Stimulated activated CD8-positive, alpha-beta memory T cell treated with anti-CD3 and anti-CD28 coated beads, Interleukin-15, amount 100 ng/mL, for 4 hours (primary cell): Measurements from ENCODE around the gene ZNF587.
"Not testable (repeated sequence)": the region's sequence is repeated elsewhere in the genome, so short reads cannot be mapped to it uniquely, and the experiment has no call there.

Experiments
- DNase-seq, 2 donors: peaks; one replicate each; pipeline ENCODE4 v3.0.0-alpha.2; 2020; ENCODE audit warnings: low read depth in 2 of 2

The ZNF587 gene

GRCh38 chr19:57823155-57823554, 26.5 kb upstream of the ZNF587 start:
- not testable (repeated sequence) for DNase-seq

DNA sequence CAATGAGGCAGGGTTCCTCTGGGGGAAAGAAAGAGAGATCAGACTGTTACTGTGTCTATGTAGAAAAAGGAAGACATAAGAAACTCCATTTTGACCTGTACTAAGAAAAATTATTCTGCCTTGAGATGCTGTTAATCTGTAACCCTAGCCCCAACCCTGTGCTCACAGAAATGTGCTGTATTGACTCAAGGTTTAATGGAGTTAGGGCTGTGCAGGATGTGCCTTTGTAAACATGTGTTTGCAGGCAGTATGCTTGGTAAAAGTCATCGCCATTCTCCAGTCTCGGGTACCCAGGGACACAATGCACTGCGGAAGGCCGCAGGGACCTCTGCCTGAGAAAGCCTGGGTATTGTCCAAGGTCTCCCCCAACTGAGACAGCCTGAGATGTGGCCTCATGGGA, 26.1 kb upstream of the ZNF587 start:
- not testable (repeated sequence) for DNase-seq

DNA sequence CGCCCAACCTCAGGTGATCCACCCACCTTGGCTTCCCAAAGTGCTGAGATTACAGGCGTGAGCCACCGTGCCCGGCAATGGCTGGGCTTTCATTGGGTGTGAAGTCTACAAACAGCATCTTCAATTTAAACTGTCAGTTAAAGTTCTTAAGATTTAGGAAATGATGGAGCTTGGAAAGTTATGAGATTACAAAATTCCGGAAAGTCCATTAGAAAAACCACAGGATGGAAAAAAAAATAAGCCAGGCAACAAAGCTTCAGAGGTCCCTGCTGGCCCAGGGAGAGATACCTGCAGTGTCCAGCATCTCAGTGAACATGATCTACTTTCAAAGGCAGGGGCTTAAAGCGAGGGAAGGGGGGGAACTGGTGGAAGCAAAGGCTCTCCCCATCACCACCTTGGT, 24.1 kb upstream of the ZNF587 start:
- no peak for DNase-seq

GRCh38 chr19:57829316-57829715, 20.3 kb upstream of the ZNF587 start:
- DNase-seq = no peak

GRCh38 chr19:57830071-57830602, 19.5 kb upstream of the ZNF587 start, which contains the start of gene ZNF587B:
ZNF587B (plus strand) TSS chr19:57830299; CDS start chr19:57830529, 230 bp downstream.
- DNase-seq = no peak

DNA sequence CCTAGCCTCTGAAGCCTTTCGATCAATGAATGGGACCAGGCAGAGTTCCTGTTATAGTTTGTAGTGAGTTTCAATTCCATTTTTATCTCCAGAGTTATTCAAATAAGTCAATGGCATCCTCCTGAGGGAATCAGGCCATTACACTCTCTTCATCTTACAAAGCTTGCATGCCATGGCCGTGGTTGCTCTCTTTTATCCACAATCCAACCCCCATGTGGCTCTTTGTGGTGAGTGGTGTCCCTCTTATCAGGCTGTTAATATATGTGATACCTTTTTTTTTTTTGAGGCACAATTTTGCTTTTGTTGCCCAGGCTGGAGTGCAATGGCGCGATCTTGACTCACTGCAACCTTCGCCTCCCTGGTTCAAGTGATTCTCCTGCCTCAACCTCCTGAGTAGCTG, 12.7 kb upstream of the ZNF587 start:
- DNase-seq = not testable (repeated sequence)

GRCh38 chr19:57838622-57839191, 11.0 kb upstream of the ZNF587 start:
- not testable (repeated sequence) for DNase-seq

- no peak for DNase-seq
These were observed 8.4 kb upstream of the ZNF587 start for GRCh38 chr19:57841122-57841763.

GRCh38 chr19:57847164-57847563, 2.5 kb upstream of the ZNF587 start:
- DNase-seq = not testable (repeated sequence)

DNA sequence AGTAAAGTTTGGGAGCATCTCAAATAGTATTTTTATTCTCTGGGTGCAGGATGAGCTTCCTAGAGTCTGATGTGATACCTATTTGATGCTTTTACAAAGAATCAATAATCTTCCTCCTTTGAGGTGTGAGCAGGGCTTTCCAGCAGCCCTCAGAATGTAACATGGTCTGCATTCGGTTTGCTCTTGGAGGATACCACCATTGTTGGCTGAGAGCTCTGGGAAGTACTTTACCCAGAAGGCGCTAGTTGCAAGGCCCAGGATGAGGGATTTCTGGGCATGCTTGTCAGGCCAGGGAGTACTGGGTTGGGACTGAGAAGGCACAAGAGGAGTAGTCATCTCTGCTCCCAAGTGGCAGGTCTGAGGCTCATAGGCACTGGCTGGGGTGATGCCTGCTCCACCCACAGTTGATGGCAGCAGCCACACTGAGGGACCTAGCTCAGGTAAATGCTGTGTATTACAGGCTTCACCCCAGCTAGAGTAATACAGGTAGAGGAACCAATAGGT, 445 bp upstream of the ZNF587 start:
- not testable (repeated sequence) for DNase-seq

- no peak for DNase-seq
These were observed 926 bp downstream of the ZNF587 start for GRCh38 chr19:57850553-57851017.

DNA sequence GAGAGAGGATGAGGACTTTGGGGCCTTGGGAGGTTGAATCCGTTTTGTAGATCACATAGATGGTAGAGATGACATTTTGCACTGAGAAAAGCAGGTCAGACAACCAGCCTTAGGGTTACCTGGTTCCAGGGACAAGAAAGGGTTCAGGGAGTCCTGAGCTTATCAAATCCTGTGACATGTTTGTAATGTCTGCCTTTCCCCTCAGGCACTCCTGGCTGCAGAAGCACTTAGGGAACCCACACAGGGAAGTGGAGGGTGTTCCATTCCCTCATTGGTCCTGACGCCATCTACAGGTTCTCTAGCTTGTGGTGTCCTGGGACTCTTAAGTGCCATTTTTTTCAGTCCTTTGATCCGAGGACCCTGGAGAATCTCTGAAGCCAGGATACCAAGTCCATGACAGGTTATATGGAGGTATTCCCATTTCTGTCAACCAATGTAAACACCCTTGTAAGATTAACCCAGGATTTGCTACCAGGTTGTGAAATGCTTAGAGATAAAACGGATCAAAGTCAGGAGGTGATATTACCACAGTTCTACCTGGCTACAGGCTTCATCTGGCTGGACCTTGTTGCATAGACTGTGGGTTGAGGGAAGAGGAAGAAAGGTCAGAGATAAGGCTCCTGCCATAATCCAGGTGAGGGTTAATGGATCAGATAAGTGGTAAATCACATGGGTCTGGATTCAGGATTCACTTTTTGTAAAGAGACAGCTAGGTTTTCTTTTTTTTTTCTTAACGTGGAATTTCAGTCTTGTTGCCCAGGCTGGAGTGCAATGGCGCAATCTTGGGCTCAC, 2.3 kb downstream of the ZNF587 start:
- DNase-seq = not testable (repeated sequence)

DNA sequence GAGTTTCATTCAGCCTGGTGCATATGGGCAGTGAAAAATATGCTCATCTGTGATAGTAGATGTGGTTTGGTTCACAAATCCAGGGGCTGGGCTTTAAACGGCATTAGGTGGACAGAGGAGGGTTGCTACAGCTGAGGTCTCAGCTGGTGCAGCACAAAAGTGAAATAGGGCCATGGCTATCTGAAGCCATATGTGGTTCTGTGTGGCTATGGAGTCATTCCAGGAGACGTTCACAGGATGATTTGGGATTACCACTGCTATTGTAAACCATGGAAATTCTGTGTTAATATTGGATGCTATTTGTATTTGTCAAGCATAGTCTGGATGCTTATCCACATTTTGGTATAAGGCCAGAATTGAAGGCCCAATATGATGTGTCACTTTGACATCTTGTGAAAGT, 4.5 kb downstream of the ZNF587 start:
- DNase-seq = not testable (repeated sequence)

DNA sequence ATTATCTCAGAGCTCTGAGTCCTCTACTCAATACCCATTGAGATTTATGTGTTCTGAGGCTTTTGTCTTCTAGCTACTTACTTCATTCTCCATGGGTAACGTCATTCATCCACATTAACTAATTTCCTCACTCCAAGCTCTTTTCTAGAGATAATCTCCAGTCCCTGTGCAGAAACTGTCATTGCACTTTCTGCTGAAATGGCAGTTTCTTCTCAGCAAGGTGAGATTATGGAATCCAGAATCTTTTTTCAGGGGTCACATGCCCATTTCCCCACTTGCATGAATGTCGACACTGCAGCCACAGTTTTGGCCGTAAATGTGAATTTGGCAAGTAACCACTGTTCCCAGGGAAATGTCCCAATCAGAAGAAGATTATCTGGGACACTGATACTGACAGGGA, 12.7 kb downstream of the ZNF587 start:
- DNase-seq = not testable (repeated sequence)

- DNase-seq = no peak
These were observed 18.3 kb downstream of the ZNF587 start for GRCh38 chr19:57867868-57868492.

- DNase-seq = not testable (repeated sequence)
These were observed 20.0 kb downstream of the ZNF587 start for GRCh38 chr19:57869655-57870054.

DNA sequence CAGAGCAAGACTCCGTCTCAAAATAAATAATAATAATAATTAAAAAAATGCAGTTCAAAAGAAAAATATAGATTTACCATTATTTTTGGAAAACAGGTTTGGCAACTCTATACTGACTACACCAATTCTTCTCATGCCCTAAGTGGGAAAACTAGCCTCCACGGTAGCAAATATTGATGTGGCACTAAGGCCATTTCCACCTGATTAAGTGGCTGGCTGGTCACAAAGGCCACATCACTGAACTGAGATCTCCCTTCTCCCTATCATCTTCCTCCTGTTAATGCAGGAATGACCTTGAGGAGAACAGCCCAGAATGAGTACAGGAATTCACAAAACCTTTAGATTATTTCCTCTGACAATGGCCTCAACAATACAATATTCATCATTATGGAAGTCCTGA, 20.6 kb downstream of the ZNF587 start:
- no peak for DNase-seq

GRCh38 chr19:57872450-57872849, 22.8 kb downstream of the ZNF587 start:
- DNase-seq = no peak

- not testable (repeated sequence) for DNase-seq
These were observed 24.5 kb downstream of the ZNF587 start for GRCh38 chr19:57873883-57874799.

- DNase-seq = no peak
These were observed 36.4 kb downstream of the ZNF587 start for GRCh38 chr19:57886046-57886445.
